ENCODE measurements around the gene GPR137B. TPM values are rescaled to one million over a fixed set of nuclear protein-coding genes. Genes with fewer than 3 reads are reported as not detected.
A peak's percentile ranks its signal among the peaks of the same experiment; 100 is the strongest.
"Not testable (repeated sequence)": the region's sequence is repeated elsewhere in the genome, so short reads cannot be mapped to it uniquely, and the experiment has no call there.

GPR137B gene, protein sequence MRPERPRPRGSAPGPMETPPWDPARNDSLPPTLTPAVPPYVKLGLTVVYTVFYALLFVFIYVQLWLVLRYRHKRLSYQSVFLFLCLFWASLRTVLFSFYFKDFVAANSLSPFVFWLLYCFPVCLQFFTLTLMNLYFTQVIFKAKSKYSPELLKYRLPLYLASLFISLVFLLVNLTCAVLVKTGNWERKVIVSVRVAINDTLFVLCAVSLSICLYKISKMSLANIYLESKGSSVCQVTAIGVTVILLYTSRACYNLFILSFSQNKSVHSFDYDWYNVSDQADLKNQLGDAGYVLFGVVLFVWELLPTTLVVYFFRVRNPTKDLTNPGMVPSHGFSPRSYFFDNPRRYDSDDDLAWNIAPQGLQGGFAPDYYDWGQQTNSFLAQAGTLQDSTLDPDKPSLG
- total RNA-seq, result 10 to 100 TPM; 22.7 to 39.7 TPM

DNA sequence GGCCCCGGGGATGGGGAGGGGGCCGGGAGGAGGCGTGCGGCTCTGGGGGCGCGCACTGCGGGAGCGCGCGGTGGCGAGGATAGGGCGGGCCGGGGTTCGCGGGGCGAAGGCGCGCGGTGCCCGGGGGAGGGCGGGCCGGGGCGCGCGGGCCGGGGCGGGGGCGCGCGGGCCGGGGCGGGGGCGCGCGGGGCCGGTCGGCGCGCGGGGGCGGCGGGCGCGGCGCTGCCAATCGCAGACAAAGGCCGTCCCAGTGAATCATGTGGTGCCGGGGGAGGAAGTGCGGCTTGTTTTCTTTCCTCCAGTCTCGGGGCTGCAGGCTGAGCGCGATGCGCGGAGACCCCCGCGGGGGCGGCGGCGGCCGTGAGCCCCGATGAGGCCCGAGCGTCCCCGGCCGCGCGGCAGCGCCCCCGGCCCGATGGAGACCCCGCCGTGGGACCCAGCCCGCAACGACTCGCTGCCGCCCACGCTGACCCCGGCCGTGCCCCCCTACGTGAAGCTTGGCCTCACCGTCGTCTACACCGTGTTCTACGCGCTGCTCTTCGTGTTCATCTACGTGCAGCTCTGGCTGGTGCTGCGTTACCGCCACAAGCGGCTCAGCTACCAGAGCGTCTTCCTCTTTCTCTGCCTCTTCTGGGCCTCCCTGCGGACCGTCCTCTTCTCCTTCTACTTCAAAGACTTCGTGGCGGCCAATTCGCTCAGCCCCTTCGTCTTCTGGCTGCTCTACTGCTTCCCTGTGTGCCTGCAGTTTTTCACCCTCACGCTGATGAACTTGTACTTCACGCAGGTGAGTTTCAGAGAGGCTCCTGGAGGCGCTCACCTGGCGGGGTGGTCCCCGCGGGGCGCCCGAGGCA, at the start of gene GPR137B:
TSS of gene GPR137B (plus strand) at position 287 of the 851 bp plus-strand sequence. CDS start at position 371, 84 bp downstream.
- peak within 1 kb of the TSS; percentile 71 to 78 for H3K27ac ChIP-seq

DNA sequence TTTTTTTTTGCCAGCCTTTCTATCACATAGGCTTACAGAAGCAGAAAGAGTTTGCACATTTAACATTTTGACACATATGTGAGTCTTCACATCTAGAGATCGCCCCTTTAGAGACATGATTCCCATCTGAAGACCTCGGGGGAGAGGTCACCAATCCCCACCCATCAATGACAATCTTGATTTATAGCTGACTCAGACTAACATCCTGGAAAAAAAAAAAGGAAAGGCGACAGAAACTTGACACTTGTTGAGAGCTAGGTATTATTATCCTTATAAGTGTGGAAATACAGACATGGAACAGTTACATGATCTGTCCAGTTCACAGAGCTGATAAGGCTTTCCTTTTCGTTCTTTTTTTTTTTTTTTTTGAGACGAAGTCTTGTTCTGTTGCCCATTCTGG, 49.4 kb upstream of the GPR137B start:
- DNase-seq (ENCODE audit: low spot score), result no peak
- no peak overlapping the region for H3K4me3 ChIP-seq

More for the DNA sequence above, at the start of gene GPR137B:
- TF ChIP-seq, protein P1, sequence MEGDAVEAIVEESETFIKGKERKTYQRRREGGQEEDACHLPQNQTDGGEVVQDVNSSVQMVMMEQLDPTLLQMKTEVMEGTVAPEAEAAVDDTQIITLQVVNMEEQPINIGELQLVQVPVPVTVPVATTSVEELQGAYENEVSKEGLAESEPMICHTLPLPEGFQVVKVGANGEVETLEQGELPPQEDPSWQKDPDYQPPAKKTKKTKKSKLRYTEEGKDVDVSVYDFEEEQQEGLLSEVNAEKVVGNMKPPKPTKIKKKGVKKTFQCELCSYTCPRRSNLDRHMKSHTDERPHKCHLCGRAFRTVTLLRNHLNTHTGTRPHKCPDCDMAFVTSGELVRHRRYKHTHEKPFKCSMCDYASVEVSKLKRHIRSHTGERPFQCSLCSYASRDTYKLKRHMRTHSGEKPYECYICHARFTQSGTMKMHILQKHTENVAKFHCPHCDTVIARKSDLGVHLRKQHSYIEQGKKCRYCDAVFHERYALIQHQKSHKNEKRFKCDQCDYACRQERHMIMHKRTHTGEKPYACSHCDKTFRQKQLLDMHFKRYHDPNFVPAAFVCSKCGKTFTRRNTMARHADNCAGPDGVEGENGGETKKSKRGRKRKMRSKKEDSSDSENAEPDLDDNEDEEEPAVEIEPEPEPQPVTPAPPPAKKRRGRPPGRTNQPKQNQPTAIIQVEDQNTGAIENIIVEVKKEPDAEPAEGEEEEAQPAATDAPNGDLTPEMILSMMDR (IDR thresholded peaks at IDR 0.05), result no peak
- Histone ChIP-seq H3K36me3 (no peaks in the 10 kb centered on the region), H3K4me3 (peak within 1 kb of the TSS; percentile 78 to 82), H3K4me1 (peaks cover 0 to 46% of the 10 kb centered on the region in 2 donors), H3K27me3 (no peaks in the 10 kb centered on the region), H3K9me3 (no peaks in the 10 kb centered on the region)
- no peak for DNase-seq (ENCODE audit: low spot score)

DNA sequence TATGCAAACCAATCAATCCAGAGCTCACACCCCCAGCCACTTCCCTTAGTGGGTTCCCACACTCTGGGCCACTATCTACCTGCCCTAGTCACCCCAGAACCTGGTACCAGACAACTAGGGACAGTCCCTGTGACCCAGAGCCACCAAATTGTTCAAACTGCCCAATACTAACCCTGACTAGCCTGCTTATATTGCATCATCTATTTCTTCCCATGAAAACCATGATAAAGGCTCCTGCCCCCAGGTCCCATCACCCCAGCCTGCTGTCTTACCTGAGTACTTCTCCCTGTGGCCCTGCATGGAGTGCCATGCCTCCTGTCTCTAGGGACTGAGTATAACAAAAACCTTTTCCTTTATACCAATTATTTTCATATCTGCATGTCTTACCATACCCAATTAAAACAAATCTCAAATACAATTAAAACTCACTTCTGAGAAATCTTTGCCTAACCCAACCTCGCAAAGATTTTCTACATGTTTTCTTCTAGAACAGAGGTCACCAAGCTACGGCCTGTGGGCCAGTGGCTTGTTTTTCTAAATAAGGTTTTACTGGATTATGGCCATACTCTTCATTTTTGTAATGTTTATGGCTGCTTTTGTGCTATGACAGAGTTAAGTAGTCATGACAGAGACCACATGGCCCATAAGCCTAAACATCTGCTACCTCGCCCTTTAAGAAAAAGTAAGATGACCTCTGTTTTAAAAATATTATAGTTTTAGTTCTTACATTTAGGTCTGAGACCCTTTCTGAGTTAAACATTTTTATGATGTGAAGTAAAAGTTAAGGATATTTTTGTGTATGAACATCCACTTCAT, 46.4 kb upstream of the GPR137B start:
- Histone ChIP-seq H3K27me3 (no peaks in the 10 kb centered on the region), H3K27ac (no peak overlapping the region), H3K36me3 (no peaks in the 10 kb centered on the region), H3K4me3 (no peak overlapping the region), H3K9me3 (no peaks in the 10 kb centered on the region), H3K4me1 (no peaks in the 10 kb centered on the region)
- no peak for DNase-seq (ENCODE audit: low spot score)
- TF ChIP-seq, protein P1 (IDR thresholded peaks at IDR 0.05), result no peak

More for the DNA sequence above, 49.4 kb upstream of the GPR137B start:
- no peak overlapping the region for H3K27ac ChIP-seq
- H3K4me1 ChIP-seq, result no peaks in the 10 kb centered on the region
- no peaks in the 10 kb centered on the region for H3K36me3 ChIP-seq
- TF ChIP-seq, protein P1 (IDR thresholded peaks at IDR 0.05), result no peak
- H3K9me3 ChIP-seq, result no peaks in the 10 kb centered on the region
- no peaks in the 10 kb centered on the region for H3K27me3 ChIP-seq

DNA sequence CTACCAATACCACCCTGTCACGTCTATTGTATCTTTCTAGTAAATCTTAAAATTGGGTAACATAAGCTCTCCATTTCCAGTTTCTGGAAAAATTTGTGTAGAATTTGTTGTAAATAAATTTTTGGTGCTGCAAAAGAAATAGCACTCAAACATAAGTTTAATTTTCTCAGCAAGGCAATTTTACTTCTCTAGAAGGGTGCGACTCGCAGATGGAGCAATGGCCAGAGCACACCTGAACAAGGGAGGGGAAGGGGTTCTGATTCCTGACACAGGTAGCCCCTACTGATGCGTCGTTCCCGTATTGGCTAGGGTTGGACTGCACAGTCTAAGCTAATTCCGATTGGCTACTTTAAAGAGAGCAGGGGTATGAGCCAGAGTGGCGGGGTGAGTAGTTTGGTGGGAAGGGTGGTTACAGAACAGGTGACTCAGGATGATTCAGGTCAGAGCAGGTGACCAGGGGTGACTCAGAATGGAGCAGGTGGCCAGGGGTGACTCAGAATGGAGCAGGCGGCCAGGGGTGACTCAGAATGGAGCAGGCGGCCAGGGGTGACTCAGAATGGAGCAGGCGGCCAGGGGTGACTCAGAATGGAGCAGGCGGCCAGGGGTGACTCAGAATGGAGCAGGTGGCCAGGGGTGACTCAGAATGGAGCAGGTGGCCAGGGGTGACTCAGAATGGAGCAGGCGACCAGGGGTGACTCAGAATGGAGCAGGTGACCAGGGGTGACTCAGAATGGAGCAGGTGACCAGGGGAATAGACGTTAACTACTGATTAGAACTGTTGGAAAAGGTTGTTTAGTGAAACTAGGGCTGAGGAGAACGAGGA, 45.5 kb upstream of the GPR137B start:
- not testable (repeated sequence) for H3K36me3 ChIP-seq

DNA sequence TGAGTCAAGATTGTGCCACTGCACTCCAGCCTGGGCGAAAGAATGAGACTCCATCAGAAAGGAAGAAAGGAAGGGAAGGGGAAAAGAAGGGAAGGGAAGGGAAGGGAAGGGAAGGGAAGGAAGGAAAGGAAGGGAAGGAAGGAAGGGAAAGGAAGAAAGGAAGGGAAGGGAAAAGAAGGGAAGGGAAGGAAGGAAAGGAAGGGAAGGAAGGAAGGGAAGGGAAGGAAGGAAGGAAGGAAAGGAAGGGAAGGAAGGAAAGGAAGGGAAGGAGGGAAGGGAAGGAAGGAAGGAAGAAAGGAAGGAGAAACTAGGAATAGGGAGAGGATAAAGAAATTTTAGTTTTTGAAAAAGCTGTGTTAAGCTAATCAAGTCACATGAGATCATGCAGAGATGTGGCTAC, 44.1 kb upstream of the GPR137B start:
- Histone ChIP-seq H3K27ac (no peak overlapping the region), H3K27me3 (no peaks in the 10 kb centered on the region), H3K4me3 (no peak overlapping the region), H3K9me3 (no peaks in the 10 kb centered on the region), H3K4me1 (no peaks in the 10 kb centered on the region), H3K36me3 (no peaks in the 10 kb centered on the region)
- TF ChIP-seq, protein P1 (IDR thresholded peaks at IDR 0.05), result no peak
- DNase-seq (ENCODE audit: low spot score), result no peak

More for the DNA sequence above, 45.5 kb upstream of the GPR137B start:
- peak; percentile 93 for DNase-seq (ENCODE audit: low spot score)
- H3K4me3 ChIP-seq, H3K9me3 ChIP-seq, H3K27me3 ChIP-seq, H3K4me1 ChIP-seq: not testable (repeated sequence)
- H3K27ac ChIP-seq, result peak overlapping the region in 1 of 2 donors; percentile 55

Data from right atrium auricular region (tissue), 2 donors.